AG10803 (cell line): ENCODE results near the gene MAPK10.

Source experiments
- DNase-seq: peaks from one replicate; pipeline ENCODE4 v3.0.0; 2010; ENCODE audit warnings: low read depth
- H3K4me3 ChIP-seq: 2 replicates; pipeline ENCODE4 v1.5.1; 2011; ENCODE audit warnings: mild to moderate bottlenecking, low read length, control low read depth
- CTCF ChIP-seq: conservative IDR thresholded peaks from 2 replicates; pipeline ENCODE4 v1.5.1; 2011; ENCODE audit warnings: mild to moderate bottlenecking, low read length, control low read depth, inconsistent platforms

MAPK10 gene

GRCh38 chr4:86283371-86283770 is 76.5 kb downstream of the MAPK10 start:
- DNase-seq = no peak
- no peak for TF ChIP-seq CTCF
- H3K4me3 ChIP-seq = no peak overlapping the region

DNA sequence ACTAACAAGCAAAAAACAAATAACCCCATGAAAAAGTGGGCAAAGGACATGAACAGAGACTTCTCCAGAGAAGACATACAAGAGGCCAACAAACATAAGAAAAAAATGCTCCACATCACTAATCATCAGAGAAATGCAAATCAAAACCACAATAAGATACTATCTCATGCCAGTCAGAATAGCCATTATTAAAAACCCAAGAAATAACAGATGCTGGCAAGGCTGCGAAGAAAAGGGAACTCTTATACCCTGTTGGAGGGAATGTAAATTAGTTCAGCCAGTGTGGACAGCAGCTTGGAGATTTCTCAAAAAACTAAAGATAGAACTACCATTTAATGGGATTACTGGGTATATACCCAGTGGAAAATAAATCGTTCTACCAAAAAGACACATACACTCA is 79.6 kb downstream of the MAPK10 start:
- DNase-seq = no peak
- no peak overlapping the region for H3K4me3 ChIP-seq
- no peak for TF ChIP-seq CTCF

DNA sequence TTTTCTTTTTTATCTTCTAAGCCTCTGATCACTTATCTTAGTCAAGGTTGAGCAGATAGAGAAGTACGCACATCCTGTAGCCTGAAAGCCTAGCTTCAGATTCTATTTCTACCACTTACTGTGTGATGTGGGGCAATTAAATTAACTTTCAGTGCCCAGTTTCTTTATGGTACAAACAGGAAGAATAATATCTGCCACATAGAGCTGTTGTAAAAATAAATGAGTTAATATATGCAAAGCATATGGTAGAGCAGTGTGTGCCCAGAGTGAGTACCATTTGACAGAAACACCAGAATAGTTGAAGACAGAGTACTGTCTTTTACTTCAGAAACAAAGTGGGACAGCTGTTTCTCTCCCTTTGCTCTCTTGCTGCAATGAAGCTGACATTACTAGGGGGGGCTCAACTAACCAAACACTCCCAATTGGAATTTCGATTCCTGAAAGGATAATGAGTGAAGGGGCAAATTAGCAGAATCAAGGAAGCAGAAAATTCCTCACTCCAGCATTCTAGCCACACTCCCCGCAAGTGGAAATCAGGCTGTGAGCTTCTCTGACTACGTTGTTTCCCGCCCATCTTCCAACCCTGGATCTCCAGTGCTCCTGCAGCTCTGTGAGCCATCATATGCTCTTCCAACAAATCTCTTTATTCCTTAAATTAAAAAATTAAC is 80.4 kb downstream of the MAPK10 start:
- DNase-seq = no peak
- TF ChIP-seq CTCF = no peak
- H3K4me3 ChIP-seq = no peak overlapping the region

GRCh38 chr4:86278126-86278525 is 81.7 kb downstream of the MAPK10 start:
- no peak for TF ChIP-seq CTCF
- no peak for DNase-seq
- H3K4me3 ChIP-seq = no peak overlapping the region

DNA sequence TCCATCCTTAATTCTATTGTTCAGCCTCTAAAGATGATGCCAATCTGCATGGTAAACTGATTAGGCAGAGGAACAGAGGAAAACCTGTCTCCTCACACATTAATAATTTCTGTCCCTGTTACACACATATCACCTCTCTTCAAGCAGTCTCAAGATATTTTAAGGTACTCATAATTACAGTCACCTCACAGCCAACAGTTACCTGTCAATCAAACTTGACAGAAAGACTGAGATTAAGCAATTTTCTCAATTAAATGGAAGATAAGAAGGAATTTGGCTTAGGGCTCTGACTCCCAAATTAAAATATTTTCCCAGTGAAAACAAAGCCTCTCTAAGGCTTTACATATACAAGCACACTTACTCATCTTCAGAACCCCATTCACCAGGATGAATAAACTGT is 85.2 kb downstream of the MAPK10 start:
- no peak for DNase-seq
- no peak overlapping the region for H3K4me3 ChIP-seq
- TF ChIP-seq CTCF = no peak

DNA sequence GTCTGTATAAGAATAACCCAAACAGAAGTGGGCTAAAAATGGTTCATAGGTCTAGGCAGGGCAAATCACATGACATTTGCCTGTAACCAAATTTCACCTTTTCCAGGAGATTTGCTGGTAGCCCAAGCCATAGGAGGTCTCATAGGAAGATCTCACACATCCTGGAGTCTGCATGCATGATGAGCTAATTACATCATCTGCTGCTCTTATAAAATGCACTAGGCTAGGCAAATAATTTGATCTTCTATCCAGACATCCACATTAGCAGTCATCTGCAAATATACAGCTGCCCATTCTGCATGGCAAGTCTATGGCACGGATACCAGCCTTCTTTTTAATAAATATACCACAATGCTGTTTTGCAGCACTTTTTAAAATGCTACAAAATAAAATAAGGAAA is 87.2 kb downstream of the MAPK10 start:
- no peak overlapping the region for H3K4me3 ChIP-seq
- TF ChIP-seq CTCF = no peak

DNA sequence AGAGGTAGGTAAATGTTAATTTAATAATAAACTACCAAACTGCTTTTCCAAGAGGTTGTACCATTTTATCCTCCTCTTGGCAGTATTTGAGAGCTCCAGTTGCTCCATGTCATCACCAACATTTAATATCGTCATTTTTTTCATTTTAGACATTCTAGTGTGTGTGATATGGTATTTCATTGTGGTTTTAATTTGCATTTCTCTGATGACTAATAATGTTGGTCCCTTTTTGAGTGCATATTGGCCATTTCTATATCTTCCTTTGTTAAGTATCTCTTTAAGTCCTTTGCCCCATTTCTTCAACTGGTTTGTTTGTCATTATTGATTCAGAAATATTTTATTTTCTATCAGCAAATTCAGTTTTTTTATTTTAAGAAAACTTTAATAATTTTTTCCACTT is 88.8 kb downstream of the MAPK10 start:
- no peak for TF ChIP-seq CTCF
- no peak overlapping the region for H3K4me3 ChIP-seq
- no peak for DNase-seq

More for the DNA sequence above, 87.2 kb downstream of the MAPK10 start:
- DNase-seq = no peak
